OCI-M2 (cell line): ENCODE data around the gene IMPDH2.
"Not testable (repeated sequence)": the region's sequence is repeated elsewhere in the genome, so short reads cannot be mapped to it uniquely, and the experiment has no call there.

Experiments used
- DNase-seq: peaks from one replicate; lab custom pipeline; 2025; ENCODE audit not compliant: unreplicated experiment; lab: John Stamatoyannopoulos, UW

IMPDH2 gene

DNA sequence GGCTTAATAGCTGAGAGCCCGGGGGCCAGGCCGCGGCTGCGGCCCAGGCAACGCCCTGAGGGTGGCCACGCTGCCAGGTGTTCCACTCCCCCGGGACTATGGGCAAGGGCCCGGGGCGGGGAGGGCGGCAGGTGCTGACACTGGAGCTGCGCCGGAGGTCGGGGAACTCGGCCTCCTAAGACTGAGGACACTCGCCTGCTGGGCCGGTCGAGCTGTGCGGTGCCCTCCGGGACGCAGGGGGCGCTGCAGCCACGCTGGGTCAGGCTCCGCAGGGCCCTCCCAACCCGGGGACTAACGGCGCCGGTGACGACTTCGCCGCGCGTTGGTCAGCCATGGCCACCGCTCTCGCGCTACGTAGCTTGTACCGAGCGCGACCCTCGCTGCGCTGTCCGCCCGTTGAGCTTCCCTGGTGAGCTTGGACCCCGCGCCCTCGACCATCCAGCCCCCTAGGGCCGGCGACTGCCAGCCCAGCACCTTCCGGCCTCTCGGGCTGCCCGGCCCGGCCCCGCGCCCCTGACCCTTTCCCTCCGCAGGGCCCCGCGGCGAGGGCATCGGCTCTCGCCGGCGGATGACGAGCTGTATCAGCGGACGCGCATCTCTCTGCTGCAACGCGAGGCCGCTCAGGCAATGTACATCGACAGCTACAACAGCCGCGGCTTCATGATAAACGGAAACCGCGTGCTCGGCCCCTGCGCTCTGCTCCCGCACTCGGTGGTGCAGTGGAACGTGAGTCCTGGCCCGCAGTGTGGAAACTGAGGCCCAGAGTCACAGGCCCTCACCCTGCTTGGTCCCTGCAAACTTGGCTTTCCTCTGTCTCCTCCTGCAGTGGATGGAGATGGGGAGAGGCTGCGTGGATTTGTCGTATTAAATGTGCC, 7.1 kb downstream of the IMPDH2 start, which contains the start of gene NDUFAF3:
NDUFAF3 (plus strand) TSS at position 309 of the 875 bp plus-strand sequence; CDS start at position 333, 24 bp downstream.
- no peak for DNase-seq

DNA sequence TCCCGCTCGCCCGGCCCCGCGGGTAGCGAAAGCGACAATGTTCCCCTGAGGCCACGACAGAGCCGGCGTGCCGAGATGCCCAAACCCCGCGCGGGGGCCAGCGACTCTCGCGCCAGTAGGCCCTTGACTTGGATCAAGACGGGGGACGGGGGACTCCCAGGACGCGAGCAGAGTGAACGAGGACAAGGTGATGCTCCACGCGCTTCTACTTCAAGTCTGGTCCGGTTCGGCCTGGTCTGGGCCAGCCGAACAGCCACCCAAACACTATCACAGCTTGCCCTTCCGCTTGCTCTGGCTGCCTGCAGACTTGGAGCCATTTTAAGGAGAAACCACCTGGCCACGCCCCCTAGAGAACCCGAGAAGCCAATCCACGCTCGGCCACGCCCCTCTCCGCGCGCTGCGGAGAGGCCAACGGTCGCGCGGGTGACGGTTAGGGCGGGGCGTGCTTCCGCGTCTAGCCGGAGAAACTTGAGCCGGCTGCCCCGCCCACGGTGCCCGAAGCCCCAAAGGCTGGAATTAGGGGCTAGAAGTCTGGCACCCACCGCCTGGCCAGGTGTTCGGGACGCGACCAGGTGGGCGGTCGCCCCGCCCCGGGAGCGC, 7.9 kb downstream of the IMPDH2 start:
- DNase-seq = peak; percentile 89

DNA sequence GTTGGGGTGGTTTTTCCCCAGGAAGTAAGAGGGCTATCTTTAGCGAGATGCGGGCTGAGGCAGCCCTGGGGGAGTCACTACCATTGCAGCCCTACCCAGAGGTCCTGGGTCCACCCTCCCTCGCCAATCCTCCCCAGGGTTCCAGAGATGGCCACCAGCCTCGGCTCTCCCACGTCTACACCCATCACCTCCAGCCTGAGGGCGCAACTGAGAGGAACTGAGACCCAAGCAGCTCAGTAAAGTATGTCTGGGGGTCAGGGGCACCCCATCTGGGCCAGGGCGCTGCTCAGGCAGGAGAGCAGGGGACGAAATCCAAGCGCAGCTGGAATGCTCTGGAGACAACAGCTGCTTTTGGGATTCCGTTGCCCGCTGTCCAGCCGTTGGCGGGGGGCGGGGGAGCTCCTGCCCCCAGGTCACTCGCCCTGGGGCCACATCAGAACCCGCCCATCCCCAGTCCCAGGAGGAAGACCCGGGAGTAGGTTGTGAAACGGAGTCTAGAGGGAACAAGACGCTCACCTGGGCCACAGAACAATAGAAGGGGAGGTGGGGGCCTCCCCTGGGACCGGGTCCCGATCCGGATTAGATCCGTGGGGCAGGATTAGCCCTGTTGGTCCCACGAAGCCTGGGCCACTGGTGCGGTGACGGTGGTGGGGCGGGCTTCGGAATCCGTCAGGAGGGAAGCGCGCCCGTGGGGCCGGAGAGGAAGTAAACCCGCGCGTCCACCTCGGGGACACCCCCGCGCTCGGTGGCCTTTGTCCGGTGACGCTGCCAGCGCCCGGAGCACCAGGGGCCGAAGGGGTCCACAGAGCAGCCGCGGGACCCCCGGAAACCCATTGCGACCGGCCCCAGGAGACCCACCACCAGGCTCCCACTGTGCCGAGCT, 8.6 kb downstream of the IMPDH2 start:
- no peak for DNase-seq

DNA sequence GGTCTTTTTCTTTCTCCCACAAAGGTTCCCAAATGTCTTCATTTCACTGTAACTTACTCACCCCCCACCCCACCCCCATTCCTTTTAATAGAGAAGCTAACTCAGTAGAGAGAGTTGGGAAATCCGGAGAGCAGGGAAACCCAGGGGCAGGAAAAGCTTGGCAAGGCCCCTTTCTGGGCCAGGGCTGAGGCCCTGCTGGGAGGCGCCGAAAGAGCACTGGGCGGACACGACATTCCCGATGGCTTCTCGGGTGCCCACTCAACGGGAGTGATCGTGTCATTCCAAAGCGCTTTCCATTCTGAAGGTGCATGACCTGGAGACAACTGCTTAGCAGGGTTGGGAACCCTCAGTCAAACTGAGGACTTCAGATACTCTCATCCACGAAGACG, 9.3 kb downstream of the IMPDH2 start:
- no peak for DNase-seq

DNA sequence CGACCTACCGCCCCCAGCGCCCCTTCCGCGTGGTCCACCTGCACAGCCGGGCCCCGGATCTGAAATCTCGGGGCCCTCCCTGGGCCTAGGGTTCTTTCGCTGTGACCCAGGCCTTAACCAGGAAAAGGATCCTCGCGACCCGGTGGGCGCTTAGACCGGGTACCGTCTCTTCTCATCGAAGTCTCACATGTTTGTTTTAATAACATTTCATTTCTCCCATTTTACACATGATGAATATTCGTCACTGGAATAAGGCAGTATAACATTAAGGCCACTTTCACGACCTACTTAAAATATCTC, 10.5 kb downstream of the IMPDH2 start:
- no peak for DNase-seq

DNA sequence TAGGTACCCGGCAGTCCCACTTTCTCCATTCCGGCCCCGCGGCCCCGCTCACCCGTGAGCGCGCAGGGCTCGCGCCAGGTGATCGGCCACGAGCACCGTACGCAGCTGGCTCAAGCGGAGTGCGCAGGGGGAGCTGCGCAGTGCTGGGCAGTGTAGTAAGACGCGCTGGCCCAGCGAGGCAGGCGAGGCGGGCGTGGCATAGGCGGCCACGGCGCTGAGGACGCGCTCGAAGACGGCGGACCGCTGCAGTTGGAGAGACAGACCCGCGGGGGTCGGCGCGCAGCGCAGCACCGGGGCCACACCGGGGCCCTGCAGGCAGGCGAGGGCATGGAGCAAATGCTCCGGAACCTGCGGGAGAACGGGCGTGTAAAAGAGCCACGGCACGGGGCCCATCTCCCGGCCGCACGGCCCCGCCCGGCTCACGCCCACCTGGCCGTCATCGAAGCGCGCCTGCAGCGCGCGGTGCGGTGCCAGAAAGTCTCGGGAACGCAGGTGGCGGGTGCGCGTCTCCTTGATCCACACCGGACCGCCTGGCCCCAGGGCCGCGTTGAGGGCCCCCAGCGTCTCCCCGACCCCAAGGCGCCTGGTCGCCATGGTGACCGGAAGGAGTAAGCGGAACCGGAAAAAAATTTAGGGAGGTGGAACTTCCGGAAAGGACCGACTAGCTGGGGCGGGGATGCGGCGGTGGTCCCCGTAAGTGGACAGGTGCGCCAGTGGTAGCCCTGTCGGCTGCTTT, 11.1 kb downstream of the IMPDH2 start, which contains the start of gene DALRD3:
DALRD3 (minus strand) TSS at position 610 of the 736 bp plus-strand sequence; CDS start at position 594, 16 bp downstream.
- DNase-seq = no peak

DNA sequence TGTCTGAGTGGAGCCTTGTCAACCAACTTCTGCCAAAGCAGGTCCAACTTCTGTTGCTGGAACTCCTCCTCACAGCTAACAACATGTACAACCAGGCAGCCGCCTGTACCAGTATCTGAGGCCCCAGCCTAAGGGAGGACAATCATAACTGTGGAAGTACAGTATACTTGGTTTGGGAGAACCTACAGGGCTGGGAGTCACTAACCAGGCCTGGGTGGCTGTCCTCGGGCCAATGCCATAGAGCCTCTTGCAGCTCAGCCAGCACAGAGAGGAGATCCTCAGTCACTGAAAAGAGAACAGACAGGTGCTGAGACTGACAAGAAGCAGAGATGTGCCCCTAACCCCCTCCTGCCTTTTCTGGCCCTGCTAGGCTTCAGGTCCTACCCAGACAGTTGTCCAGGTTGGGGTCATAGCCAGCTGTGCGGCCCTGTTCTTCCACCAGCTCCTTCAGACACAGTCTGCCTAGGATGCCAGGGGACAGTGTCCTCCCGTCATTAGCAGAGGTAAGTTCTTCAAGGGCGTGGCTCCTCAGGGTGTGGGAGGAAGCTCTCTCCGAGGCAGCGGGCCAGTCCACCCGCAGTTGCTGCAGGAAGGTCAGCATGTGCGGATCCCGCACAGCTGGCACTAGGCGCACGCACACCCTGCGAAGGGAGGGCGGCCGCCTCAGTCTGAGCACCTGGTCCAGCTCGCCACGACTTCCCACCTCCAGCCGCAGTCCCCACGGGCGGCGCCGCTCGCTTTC, 11.8 kb downstream of the IMPDH2 start:
- DNase-seq = no peak

DNA sequence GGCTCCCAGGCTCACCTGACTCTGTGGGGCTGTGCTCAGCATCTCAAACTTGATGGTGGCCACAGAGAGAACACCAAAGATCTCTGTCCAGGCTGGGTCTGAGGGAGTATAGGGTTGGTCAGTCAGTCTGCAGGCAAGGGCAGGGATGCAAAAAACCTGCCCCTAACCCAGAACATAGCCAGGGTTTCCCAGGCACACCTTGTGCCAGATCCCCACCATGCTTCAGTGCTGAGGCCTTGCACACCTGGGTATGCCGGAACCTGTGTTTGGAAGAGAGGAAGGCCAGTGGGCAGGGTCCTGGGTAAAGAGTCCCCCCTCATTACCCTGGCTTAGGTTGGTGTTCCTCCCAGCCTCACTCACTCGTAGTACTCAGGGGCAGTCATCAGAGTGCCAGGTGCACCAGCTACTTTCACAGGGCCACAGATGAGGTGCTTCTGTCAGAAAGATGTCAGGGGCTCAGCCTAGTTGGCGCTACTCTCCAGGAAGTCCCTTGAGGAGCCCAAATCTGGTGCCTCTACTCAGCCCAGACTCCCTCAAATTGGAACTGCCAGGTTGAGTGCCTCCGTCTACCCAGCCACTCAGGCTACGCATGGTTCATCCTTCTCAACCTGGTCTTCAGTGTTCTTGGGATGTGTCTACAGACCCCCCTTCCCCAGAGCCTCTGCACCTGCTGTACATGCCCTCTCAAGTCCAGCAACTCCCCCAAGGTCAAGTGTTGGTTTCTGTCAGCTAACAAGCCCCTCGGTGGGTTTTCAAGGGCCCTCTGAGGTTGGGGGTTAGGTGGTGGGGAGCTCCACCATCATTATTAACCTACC, 12.6 kb downstream of the IMPDH2 start:
- DNase-seq = no peak

DNA sequence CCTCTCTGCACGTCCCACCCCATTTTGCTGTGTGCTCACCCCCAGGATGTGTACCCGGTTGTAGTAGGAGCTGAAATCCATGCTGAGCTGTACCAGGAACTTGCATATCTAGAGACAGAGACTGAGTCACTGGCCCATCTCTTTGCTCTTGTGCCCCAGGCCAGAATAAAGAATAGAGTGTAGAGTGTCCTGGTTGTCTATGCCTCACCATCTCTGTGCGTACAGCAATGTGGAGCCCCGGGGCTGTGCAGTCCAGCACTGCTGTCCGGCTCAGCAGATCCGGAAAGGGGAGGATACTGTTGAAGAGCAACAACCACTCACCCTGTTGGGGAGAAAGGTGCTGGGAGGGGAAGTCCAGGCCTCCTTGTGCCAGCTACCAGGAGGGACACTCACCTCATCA, 13.4 kb downstream of the IMPDH2 start:
- DNase-seq = no peak

DNA sequence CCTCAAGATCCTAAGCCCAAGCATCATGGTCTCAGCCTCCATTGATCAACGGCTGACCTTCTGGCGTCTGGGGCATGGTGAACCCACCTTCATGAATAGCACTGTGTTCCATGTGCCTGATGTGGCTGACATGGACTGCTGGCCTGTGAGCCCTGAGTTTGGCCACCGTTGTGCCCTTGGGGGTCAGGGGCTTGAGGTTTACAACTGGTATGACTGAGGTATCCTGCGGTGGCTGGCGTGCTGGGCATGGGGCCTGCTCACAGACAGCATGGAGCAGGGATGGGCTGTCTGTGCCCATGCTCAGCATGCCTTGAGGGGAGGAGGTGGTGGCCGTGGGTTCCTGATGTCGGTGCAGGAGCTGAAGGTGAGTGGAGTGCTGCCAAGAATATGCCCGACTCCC, 14.1 kb downstream of the IMPDH2 start:
- DNase-seq = no peak

DNA sequence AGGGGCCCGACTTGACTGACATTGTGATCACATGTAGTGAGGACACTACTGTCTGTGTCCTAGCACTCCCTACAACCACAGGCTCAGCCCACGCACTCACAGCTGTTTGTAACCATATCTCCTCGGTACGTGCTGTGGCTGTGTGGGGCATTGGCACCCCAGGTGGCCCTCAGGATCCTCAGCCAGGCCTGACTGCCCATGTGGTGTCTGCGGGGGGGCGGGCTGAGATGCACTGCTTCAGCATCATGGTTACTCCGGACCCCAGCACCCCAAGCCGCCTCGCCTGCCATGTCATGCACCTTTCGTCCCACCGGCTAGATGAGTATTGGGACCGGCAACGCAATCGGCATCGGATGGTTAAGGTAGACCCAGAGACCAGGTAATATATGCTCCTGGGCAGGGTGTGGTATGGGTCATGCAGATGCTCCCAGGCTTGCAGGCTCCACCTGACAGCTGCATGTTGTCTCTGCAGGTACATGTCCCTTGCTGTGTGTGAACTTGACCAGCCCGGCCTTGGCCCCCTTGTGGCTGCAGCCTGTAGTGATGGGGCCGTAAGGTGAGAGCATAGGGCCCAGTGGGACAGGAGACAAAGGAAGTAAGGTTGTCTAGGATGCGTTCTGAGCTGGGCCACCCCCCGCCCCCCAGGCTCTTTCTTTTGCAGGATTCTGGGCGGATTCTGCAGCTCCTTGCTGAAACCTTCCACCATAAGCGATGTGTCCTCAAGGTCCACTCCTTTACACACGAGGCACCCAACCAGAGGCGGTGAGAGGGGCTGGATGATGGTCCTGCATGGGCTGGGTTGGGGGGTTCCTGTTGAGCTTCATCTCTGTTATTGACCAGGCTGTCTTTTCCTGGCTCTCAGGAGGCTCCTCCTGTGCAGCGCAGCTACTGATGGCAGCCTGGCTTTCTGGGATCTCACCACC, 15.2 kb downstream of the IMPDH2 start:
- DNase-seq = no peak

DNA sequence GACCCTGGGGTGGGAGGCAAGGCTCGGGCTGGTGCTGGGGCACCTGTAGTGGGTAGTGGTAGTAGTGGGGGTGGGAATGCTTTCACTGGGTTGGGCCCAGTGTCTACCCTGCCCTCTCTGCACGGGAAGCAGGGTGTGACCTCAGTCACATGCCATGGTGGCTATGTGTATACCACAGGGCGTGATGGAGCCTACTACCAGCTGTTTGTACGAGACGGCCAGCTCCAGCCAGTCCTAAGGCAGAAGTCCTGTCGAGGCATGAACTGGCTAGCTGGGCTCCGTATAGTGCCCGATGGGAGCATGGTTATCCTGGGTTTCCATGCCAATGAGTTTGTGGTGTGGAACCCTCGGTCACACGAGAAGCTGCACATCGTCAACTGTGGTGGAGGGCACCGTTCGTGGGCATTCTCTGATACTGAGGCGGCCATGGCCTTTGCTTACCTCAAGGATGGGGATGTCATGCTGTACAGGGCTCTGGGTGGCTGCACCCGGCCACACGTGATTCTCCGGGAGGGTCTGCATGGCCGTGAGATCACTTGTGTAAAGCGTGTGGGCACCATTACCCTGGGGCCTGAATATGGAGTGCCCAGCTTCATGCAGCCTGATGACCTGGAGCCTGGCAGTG, 16.0 kb downstream of the IMPDH2 start:
- DNase-seq = no peak

DNA sequence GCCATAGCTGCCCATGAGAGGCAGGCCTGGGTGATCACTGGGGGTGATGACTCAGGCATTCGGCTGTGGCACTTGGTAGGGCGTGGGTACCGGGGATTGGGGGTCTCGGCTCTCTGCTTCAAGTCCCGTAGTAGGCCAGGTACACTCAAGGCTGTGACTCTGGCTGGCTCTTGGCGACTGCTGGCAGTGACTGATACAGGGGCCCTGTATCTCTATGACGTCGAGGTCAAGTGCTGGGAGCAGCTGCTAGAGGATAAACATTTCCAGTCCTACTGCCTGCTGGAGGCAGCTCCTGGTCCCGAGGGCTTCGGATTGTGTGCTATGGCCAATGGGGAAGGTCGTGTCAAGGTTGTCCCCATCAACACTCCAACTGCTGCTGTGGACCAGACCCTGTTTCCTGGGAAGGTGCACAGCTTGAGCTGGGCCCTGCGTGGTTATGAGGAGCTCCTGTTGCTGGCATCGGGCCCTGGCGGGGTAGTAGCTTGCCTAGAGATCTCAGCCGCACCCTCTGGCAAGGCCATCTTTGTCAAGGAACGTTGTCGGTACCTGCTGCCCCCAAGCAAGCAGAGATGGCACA, 16.7 kb downstream of the IMPDH2 start:
- no peak for DNase-seq

DNA sequence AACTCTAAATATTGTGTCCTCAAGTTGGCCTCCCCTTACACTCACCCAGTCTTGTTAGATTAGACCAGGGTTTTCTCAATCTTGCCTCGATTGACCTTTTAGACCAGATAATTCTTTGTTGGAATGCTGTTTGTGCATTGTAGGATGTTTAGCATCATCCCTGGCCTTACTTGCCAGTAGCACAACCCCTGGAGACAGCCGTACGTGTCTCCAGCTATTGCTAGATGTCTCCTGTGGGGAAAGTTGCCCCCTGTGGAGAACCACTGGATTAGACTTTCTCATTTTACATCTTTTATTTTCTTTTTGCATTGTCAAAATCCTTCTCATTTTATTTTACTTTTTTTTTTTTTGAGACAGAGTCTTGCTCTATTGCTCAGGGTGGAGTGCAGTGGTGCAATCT, 19.8 kb downstream of the IMPDH2 start:
- DNase-seq = no peak

DNA sequence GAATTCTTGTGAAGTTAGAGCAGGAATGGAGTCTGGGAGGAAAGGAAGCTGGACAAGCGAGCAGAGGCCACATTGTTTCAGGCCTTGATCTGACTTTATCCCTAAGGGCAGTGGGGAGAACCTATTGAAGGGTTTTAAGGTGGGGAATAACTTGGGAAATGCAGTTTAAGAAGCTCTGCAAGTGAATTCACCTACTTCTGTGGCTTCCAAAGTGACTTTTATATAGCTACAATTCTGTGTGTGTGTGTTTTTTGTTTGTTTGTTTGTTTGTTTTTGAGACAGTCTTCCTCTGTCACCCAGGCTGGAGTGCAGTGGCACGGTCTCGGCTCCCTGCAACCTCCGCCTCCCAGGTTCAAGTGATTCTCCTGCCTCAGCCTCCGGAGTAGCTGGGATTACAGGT, 20.6 kb downstream of the IMPDH2 start:
- not testable (repeated sequence) for DNase-seq

DNA sequence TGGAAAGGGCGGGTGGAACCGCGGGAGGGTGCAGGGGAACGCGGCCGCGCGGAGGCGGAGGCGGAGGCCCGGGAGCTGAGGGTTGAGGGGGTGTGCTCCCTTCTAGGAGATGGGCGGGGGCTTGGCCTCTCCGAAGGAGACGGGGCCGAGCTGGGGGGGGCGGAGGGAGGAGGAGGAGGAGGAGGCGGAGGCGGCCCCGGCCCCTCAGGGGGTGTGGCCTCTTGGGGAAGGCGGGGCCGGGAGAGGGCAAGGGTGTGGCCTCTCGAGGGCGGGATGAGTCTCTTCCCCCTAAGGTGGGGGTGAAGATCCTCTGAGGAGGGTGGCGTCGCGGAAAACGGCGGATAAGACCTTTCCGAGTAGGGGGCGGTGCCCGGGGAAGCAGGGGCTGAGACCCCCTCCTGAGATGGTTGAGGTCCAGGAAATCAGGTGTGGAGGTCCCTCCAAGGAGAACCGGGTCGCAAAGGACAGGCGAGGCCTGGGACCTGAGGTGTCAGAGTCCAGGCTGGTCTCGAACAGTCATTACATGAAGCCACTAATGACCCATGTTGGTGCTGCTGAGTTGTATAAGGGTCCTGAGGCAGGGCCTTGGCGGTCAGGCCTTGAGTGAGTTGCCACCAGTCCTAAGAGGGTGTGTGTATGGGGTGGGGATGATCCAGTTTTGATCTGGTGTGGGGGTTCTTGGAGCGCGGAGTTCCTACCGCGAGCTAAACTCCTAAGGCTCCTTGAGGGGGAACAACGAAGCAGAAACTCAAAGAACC, 21.2 kb downstream of the IMPDH2 start:
- DNase-seq = peak; percentile 34
